Stimulated activated CD4-positive, alpha-beta T cell treated with anti-CD3 and anti-CD28 coated beads, Interleukin-12 subunit alpha, Interleukin-12 subunit beta, amount 100 ng/mL, for 24 hours (primary cell): Measurements from ENCODE around the gene NR2F1-AS1.
"Not testable (repeated sequence)": the region's sequence is repeated elsewhere in the genome, so short reads cannot be mapped to it uniquely, and the experiment has no call there.

Source experiments
- DNase-seq, 2 experiments: peaks; one replicate each; pipeline ENCODE4 v3.0.0-alpha.2; 2020; ENCODE audit warnings: low read depth in 2 of 2

Gene NR2F1-AS1

GRCh38 chr5:93517828-93518227 is 63.2 kb downstream of the NR2F1-AS1 start:
- no peak for DNase-seq

DNA sequence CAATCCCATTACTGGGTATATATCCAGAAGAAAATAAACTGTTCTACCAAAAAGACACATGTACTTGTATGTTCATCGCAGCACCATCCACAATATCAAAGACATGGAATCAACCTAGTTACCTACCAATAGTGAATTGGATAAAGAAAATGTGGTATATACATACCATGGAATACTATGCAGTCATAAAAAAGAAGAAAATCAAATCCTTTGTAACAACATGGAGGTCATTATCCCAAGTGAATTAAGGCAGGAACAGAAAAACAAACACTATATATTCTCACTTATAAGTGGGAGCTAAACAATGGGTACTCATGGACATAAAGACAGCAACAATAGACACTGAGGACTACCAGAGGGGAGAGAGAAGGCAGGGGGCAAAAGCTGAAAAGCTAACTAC is 67.7 kb downstream of the NR2F1-AS1 start:
- DNase-seq: no peak

DNA sequence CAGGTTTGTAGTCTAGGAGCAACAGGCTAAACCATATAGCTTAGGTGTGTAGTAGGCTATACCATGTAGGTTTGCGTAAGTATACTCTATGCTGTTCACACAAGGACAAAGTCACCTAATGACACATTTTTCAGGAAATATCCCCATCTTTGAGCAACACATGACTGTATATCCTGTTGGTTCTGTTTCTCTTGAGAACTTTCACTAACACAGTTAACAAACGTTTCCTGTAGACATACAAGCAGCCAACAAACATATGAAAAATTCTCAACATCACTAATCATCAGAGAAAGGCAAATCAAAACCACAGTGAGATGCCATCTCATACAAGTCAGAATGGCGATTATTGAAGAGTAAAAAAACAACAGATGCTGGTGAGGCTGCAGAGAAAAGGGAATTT is 68.2 kb downstream of the NR2F1-AS1 start:
- DNase-seq: no peak

DNA sequence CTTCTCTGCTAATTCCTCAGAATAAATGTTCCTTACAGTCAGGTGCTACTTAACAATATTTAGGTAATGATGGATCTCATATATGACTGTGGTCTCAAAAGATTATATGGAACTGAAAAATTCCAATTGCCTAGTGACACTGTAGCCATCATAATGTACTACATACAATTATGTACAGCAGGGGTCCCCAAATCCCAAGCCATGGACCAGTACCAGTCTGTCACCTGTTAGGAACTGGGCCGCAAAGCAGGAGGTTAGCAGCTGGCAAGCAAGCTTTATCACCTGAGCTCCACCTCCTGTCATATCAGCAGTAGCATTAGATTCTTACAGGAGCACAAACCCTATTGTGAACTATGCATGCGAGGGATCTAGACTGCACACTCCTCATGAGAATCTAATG is 69.6 kb downstream of the NR2F1-AS1 start:
- no peak for DNase-seq

DNA sequence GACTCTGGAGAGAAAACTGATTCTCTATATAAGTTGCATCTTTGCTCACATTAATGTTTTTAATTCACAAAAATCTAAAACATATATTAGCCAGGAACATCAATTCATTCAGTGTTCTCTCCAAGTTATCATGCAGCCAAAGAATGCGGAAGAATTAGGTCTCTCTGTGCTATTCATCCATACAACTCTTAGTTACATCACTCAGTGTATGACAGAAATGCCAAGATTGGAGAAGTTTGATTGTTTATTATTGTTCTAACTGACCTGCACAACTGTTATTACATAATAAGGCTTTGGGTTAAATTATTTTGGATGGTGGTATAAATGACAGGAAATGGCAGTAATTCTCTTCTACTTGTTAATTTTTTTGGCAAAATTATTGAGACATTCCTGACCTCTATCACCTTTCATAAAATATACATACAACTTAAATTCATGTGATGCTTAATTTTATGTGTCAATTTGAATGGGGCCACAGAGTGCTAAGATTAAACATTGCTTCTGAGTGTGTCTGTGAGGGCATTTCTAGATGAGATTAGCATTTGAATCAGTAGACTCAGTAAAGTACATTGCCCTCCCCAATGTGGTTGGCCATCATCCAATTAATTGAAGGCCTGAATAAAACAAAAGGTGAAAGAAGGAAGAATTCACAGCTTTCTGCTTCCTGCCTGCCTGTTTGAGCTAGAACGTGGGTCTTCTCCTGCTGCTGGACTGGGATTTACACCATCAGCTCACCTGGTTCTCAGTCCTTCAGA is 70.2 kb downstream of the NR2F1-AS1 start:
- no peak for DNase-seq

GRCh38 chr5:93505553-93505952 is 75.5 kb downstream of the NR2F1-AS1 start:
- not testable (repeated sequence) for DNase-seq

DNA sequence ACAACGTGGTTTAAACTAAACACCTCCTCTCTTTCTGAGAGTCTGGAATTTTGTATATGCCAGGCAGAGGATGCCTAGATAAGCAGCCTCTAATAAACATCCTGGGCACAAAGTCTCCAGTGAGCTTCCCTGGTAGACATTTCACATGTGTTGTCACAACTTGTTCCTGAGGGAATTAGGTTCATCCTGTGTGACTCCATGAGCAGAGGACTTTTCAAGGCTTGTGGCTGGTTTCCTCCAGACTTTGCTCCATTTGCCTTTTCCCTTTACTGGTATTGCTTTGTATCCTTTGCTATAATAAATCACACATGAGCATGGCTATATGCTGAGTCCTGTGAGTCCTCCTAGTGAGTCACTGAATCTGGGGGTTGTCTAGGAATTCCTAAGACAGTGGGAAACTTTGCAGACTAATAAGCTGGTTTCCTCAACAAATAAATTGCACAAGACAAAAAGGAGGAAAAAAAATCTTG is 77.4 kb downstream of the NR2F1-AS1 start:
- no peak for DNase-seq

DNA sequence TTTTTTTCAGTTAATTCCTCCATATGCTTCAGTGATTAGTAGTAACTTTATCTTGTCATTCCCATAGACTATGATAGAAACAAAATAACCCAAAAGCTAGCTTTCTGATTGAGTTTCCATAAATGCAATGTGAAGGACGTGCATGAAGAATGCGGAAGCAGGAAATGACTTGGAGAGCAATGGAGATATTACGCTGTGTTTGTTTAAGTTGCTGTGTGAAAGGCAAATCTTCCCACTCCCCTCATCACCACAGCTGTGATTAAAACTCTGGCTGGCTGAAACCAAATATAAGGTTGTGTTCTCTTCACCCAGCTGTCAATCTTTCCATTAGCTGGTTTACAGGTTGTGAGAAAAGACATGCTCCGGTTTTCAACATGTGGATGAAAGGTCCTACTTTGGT is 83.9 kb downstream of the NR2F1-AS1 start:
- DNase-seq: no peak

DNA sequence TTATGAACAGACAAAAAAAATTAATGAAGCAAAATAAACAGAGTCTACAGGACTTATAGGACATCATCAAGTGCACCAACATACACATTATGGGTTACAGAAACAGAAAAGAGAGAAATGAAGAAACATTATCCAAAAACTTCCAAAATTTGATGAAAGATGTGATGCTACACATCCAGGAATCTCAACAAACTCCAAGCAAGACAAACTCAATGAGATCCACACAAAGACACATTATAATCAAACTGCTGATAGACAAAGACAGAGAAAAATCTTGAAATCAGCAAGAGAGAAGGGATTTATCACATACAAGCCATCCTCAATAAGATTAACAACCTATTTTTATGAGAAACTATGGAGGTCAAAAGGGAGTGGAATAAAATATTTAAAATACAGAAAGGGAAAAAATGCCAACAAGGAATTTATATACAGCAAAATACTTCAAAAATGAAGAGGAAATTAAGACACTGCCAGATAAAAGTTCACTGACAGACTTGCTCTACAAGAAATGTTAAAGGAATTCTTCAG is 101.0 kb downstream of the NR2F1-AS1 start:
- DNase-seq: no peak

- DNase-seq: no peak
These were observed 103.2 kb downstream of the NR2F1-AS1 start for GRCh38 chr5:93477816-93478215.

GRCh38 chr5:93476251-93476742 is 104.7 kb downstream of the NR2F1-AS1 start:
- no peak for DNase-seq

- DNase-seq: no peak
These were observed 118.1 kb downstream of the NR2F1-AS1 start for GRCh38 chr5:93462916-93463315.

DNA sequence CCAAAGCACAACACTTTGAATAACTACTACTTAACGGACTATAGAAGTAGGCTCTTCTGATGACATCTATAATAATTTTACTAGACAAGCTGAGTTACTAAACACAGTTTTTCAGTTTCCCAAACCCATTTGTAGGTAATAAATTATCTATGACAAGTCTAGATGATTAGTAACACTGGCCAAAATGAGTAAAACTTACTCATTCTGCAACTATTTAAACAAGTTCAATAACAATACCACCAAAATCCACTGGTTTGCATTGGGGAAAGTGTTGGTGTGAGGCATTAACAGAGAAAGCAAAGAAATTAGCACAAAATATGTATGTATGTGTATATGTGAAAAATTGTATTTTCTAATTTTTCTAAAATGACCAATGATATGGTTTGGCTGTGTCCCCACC is 119.3 kb downstream of the NR2F1-AS1 start:
- no peak for DNase-seq

GRCh38 chr5:93460286-93460685 is 120.7 kb downstream of the NR2F1-AS1 start:
- DNase-seq: no peak

DNA sequence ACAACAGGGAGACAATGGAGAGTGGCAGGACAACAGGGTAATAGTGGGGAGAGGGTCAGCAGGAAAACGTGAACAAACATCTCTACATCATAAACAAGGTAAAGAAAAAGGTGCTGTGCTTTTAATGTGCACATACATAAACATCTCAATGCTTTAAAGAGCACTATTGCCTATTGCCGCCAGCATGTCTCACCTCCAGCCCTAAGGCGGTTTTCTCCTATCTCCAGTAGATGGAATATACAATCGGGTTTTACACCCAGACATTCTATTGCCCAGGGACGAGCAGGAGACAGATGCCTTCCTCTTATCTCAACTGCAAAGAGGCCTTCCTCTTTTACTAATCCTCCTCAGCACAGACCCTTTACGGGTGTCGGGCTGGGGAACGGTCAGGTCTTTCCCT is 124.2 kb downstream of the NR2F1-AS1 start:
- not testable (repeated sequence) for DNase-seq

GRCh38 chr5:93454896-93455295 is 126.1 kb downstream of the NR2F1-AS1 start:
- no peak for DNase-seq

DNA sequence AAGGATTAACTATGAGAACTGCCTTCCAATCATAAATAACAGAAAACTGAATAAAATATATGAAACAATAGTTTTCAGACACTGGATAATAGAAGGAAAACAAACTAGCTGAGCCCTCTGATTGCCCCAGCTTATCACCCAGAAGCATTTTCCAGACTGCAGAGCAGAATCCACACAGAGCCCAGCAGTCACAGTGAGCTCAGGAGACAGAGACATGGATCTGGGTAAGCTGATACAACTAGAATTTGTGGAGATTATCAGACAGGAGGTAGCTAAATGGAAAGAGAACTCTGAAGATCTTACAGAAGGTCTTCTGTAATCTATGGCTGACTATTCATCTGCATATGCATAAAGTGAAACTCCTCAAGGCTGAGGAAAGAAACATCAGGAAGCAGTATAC is 128.8 kb downstream of the NR2F1-AS1 start:
- DNase-seq: no peak

DNA sequence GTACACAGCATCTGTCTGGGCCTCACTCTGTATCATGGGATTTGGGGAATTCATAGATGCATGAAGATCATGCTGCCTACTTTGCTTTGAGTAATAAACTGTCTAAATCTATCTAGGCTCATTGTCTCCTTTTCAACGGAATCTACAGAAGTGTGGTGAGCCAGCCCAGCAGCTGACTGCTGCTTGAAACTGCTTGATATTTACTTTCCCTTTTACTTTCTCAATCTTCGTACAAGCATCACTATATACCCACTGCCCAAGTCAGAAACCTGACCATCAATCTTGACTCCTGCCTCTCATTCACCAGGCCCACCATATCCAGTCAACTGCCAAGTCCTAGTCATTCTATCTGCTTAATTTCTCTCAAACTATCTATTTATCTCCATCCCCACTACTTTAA is 142.9 kb downstream of the NR2F1-AS1 start:
- DNase-seq: no peak

GRCh38 chr5:93436083-93436482 is 144.9 kb downstream of the NR2F1-AS1 start:
- DNase-seq: no peak

DNA sequence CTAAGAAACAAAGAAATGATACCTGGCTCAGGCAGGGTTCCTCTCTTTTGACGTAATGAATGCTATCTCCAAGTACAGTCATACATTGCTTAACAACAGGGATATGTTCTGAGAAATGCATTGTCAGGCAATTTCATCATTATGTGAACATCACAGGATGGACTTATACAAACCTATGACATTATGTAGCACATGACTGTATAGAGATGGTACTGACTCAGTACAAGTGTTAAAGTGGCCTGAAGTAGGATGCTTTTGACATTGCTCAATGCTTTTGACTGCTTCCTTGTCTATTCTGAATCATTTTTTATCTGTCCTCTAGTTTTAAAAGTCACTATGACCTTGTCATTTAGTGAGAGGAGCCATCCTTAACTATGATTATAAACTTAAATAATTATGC is 147.6 kb downstream of the NR2F1-AS1 start:
- DNase-seq: no peak

GRCh38 chr5:93431250-93431649 is 149.8 kb downstream of the NR2F1-AS1 start:
- no peak for DNase-seq

- DNase-seq: no peak
These were observed 150.3 kb downstream of the NR2F1-AS1 start for GRCh38 chr5:93430673-93431199.

GRCh38 chr5:93430118-93430517 is 150.9 kb downstream of the NR2F1-AS1 start:
- no peak for DNase-seq
